Mesothelial cell of epicardium (in vitro differentiated cells): Measurements from ENCODE around the gene ANKRD13B. TPM values are rescaled to one million over a fixed set of nuclear protein-coding genes. Genes with fewer than 3 reads are reported as not detected.
A peak's percentile ranks its signal among the peaks of the same experiment; 100 is the strongest.

Source experiments
- DNase-seq, 2 experiments: peaks; one replicate each; pipeline ENCODE4 v3.0.0; 2021; ENCODE audit warnings: low spot score in 2 of 2; ENCODE audit not compliant: unreplicated experiment in 2 of 2
- H3K27ac Mint-ChIP-seq: 2 replicates; pipeline ENCODE4 v1.8.0; 2021; ENCODE audit warnings: mixed read lengths
- H3K27me3 Mint-ChIP-seq: 2 replicates; pipeline ENCODE4 v1.8.0; 2021; ENCODE audit warnings: low read depth, mixed read lengths
- H3K36me3 Mint-ChIP-seq: 2 replicates; pipeline ENCODE4 v1.8.0; 2021; ENCODE audit warnings: mixed read lengths
- H3K4me1 Mint-ChIP-seq: 2 replicates; pipeline ENCODE4 v1.8.0; 2021; ENCODE audit warnings: mixed read lengths
- H3K4me3 Mint-ChIP-seq: 2 replicates; pipeline ENCODE4 v1.8.0; 2021; ENCODE audit warnings: mild to moderate bottlenecking, moderate library complexity, mixed read lengths
- H3K9me3 Mint-ChIP-seq: 2 replicates; pipeline ENCODE4 v1.8.0; 2021; ENCODE audit warnings: mixed read lengths
- CTCF ChIP-seq: fragments of 200-600 bp; sonication (generic); IDR thresholded peaks from one replicate; pipeline ENCODE4 v1.5.0; 2021; ENCODE audit warnings: antibody characterized with exemption; ENCODE audit not compliant: unreplicated experiment
- total RNA-seq: library from RNA; stranded (reverse); gene quantifications from 3 replicates; pipeline ENCODE4 v1.2.1, GENCODE V29; 2021

The ANKRD13B gene
- total RNA-seq, 1 donor from 2014 or later, result 52.7 TPM

GRCh38 chr17:29582772-29583171 is 10.2 kb upstream of the ANKRD13B start:
- H3K36me3 Mint-ChIP-seq, result peaks cover 15% of the 10 kb centered on the region
- H3K27me3 Mint-ChIP-seq, result no peaks in the 10 kb centered on the region
- H3K4me3 Mint-ChIP-seq, result no peak overlapping the region
- H3K27ac Mint-ChIP-seq, result no peak overlapping the region
- H3K9me3 Mint-ChIP-seq, result no peaks in the 10 kb centered on the region
- H3K4me1 Mint-ChIP-seq, result peaks cover 15% of the 10 kb centered on the region
- DNase-seq, result no peak
- no peak for TF ChIP-seq CTCF

- Mint-ChIP-seq H3K27me3 (no peaks in the 10 kb centered on the region), H3K4me1 (peaks cover 21% of the 10 kb centered on the region), H3K36me3 (peaks cover 15% of the 10 kb centered on the region), H3K9me3 (no peaks in the 10 kb centered on the region), H3K27ac (no peak overlapping the region), H3K4me3 (no peak overlapping the region)
- TF ChIP-seq CTCF, result no peak
- DNase-seq, result no peak
These were observed 9.3 kb upstream of the ANKRD13B start for GRCh38 chr17:29583324-29584248.

GRCh38 chr17:29584452-29585079 is 8.4 kb upstream of the ANKRD13B start:
- no peaks in the 10 kb centered on the region for H3K27me3 Mint-ChIP-seq
- no peak for DNase-seq
- no peaks in the 10 kb centered on the region for H3K9me3 Mint-ChIP-seq
- TF ChIP-seq CTCF, result no peak
- peak overlapping the region; percentile 59 for H3K27ac Mint-ChIP-seq
- peaks cover 15% of the 10 kb centered on the region for H3K36me3 Mint-ChIP-seq
- no peak overlapping the region for H3K4me3 Mint-ChIP-seq
- H3K4me1 Mint-ChIP-seq, result peaks cover 21% of the 10 kb centered on the region

GRCh38 chr17:29585080-29585751 is 7.7 kb upstream of the ANKRD13B start:
- Mint-ChIP-seq H3K27me3 (no peaks in the 10 kb centered on the region), H3K27ac (no peak overlapping the region), H3K4me1 (peaks cover 26% of the 10 kb centered on the region), H3K36me3 (peaks cover 10% of the 10 kb centered on the region), H3K9me3 (no peaks in the 10 kb centered on the region), H3K4me3 (no peak overlapping the region)
- DNase-seq, result no peak
- no peak for TF ChIP-seq CTCF

DNA sequence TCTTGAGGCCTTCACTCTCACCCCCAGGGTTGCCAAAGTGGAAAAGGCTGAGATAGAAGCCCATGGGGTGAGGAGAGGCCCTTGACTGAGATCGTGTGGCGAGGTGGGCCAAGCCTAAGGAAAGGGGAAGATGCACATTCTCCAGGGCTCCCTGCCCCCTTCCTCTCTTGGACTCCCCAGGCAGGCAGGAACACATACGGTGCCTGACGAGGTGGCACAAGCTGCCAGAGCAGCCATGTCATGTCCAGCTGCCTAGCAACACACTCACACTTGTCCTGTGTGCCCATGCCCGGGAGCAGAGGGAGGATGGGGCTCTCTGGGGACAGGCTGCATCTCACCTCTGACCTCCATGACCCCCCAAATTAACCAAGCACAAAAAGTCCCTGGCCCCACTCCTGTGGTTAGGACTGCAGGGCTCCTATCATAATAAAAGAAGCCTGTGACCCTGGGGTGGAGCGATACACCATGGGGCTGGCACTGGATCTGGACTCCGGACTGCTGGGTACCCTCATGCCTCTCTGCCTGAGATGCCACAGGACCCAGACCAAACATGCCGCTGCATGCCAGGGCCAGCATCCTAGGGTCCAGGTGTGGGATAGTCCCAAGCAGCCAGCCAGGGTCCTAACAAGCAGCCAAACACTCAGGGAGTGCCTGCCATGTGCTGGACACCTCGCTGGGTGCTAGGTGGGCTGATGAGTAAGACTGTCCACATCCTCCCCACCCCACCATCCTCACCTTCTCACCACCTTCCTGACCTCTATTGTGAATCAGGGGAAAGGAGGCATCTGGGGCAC is 6.1 kb upstream of the ANKRD13B start:
- Mint-ChIP-seq H3K4me3 (no peak overlapping the region), H3K27me3 (no peaks in the 10 kb centered on the region), H3K27ac (no peak overlapping the region), H3K36me3 (peaks cover 7% of the 10 kb centered on the region), H3K9me3 (no peaks in the 10 kb centered on the region), H3K4me1 (peaks cover 40% of the 10 kb centered on the region)
- no peak for TF ChIP-seq CTCF
- no peak for DNase-seq
